Coronary artery (tissue), 2 donors: ENCODE data around the gene GPR152.

Source experiments
- DNase-seq: peaks from one replicate; pipeline ENCODE4 v3.0.0-alpha.2; 2017; ENCODE audit warnings: low spot score
- H3K27ac ChIP-seq, 2 donors: fragments of 200-600 bp; sonication (generic); one replicate each; pipeline ENCODE4 v1.5.1; 2016 to 2019
- H3K4me3 ChIP-seq: fragments of 200-600 bp; sonication (generic); 2 replicates; pipeline ENCODE4 v1.5.1; 2016; ENCODE audit warnings: mild to moderate bottlenecking, moderate library complexity
- TF ChIP-seq, protein P1 (sequence below): fragments of 200-600 bp; sonication (generic); IDR thresholded peaks from one replicate; pipeline ENCODE4 v1.5.1; 2019; ENCODE audit warnings: antibody characterized with exemption

GPR152 gene

DNA sequence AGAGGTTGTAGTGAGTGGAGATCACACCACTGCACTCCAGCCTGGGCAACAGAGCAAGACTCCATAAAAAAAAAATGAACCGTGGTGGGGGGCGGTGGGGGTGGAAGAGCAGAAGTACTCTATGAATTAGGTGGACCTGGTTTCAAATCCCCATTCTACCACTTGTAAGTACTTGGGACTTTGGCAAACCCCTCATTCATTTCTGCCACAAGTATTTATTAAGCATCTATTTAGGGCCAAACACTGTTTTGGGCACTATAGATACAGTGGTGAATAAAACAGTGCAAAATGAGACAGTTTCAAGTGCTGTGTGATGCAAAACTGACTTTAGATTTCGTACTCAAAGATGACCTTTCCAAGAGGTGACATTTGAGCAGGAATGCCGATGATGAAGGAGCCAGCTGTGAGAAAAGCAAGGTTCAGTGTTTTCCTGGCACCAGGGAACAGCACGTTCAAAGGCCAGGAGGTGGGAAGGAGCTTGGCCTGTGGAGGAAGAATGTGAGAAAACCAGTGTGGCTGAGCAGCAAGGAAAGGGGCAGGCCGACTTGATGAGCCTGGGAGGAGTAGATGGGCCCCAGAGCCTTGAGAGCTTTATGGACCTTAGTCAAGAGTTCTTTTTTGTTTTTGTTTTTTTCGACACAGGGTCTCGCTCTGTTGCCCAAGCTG, 17.9 kb upstream of the GPR152 start:
- no peak for DNase-seq
- Histone ChIP-seq H3K4me3 (no peak overlapping the region), H3K27ac (no peak overlapping the region)
- TF ChIP-seq, protein P1, sequence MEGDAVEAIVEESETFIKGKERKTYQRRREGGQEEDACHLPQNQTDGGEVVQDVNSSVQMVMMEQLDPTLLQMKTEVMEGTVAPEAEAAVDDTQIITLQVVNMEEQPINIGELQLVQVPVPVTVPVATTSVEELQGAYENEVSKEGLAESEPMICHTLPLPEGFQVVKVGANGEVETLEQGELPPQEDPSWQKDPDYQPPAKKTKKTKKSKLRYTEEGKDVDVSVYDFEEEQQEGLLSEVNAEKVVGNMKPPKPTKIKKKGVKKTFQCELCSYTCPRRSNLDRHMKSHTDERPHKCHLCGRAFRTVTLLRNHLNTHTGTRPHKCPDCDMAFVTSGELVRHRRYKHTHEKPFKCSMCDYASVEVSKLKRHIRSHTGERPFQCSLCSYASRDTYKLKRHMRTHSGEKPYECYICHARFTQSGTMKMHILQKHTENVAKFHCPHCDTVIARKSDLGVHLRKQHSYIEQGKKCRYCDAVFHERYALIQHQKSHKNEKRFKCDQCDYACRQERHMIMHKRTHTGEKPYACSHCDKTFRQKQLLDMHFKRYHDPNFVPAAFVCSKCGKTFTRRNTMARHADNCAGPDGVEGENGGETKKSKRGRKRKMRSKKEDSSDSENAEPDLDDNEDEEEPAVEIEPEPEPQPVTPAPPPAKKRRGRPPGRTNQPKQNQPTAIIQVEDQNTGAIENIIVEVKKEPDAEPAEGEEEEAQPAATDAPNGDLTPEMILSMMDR: no peak

DNA sequence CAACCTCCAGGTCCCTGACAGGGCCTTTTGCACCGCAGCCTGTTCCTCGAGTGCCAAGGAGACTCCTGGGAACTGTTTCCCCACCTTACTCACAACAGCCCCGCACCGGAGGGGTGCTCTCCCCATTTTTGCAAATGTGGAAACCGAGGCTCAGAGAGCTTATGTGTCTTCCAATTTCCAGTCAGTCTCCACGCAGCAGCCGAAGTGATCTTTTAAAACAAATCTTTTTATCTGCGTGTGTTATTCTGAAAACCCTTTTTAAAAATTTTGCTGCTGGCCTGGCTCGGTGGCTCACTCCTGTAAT, 16.9 kb upstream of the GPR152 start:
- TF ChIP-seq, protein P1: no peak
- DNase-seq: no peak
- Histone ChIP-seq H3K27ac (peak overlapping the region; percentile 77 to 91), H3K4me3 (peak overlapping the region; percentile 93)

DNA sequence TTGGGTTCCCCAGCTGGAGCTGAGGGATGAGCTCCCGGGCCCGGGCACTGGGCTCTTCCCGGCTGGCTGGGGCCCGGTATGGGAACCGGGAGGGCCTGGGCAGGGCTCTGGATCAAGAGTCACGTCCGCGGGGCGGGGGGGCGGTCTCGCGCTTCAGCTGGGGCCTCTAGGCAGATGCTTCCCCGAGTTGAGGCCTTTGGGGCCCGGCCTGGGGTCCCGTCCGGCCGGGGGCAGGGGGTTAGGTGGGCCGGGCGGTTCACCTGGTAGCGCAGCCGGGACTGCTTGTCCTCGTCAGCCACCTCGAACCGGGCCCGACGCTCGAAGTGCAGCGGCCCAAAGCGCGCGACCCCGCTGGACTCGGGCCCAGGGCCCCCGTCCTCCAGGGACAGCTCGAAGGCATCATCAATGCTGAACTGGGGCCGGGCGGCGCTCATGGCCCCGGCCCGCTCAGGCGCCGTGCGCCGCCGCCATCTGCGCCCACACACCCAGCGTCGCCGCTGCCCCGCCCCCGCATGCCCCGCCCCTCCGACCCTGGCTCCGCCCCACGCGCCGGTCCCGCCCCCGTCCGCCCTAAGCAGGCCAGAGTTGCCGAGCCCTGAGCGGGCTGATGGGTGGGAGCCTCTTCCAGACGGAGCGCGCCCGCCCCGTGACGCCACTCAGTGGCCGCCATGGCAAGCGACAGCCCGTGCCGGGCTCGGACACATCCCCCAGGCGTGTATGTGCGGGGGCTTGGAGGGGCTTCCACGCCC, 16.4 kb upstream of the GPR152 start, which contains the start of gene TMEM134:
Gene TMEM134 (minus strand): TSS at position 493 of the 749 bp plus-strand sequence. CDS start 59 bp downstream, at position 434.
- TF ChIP-seq, protein P1: no peak
- H3K27ac ChIP-seq: peak within 1 kb of the TSS; percentile 77 to 91
- peak within 1 kb of the TSS; percentile 93 for H3K4me3 ChIP-seq
- DNase-seq: peak; percentile 96

DNA sequence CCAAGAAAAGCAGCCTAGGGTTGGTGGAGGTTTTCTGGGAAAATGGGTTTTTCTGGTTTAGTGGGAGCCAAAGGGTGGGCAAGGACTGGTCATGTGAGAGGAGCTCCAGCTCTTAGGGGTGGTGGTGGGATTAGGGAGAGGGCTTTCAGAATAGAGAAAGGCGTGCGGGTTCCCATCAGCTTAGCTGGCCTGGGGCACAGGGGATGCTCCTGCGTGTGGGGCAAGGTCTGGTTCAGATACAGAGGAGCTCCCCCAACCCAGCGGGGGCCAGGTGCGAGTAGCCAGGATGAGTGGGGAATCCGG, 15.9 kb upstream of the GPR152 start:
- Histone ChIP-seq H3K27ac (peak overlapping the region; percentile 77 to 91), H3K4me3 (peak overlapping the region; percentile 93)
- TF ChIP-seq, protein P1: no peak
- DNase-seq: no peak

DNA sequence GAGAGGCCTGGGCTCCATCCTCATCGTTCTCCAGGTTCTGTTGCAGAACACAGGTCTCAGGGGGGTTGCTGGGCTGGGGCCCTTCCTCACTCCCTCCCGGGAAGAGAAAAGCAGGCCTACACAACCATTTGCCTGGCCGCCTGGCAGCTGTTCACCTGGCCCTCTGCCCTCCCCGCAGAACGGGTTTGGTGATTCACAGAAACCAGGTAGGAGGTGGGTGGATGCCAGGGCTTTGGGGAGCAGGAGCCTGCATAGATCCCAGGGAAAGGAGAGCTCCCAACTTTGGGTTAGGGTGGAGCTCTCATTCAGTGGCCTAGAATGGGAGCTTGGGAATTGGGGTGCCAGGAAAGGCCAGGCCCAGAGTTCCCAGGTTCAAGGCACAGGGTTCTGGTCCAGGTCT, 15.5 kb upstream of the GPR152 start:
- DNase-seq: no peak
- Histone ChIP-seq H3K27ac (peak overlapping the region; percentile 77 to 91), H3K4me3 (peak overlapping the region; percentile 93)

DNA sequence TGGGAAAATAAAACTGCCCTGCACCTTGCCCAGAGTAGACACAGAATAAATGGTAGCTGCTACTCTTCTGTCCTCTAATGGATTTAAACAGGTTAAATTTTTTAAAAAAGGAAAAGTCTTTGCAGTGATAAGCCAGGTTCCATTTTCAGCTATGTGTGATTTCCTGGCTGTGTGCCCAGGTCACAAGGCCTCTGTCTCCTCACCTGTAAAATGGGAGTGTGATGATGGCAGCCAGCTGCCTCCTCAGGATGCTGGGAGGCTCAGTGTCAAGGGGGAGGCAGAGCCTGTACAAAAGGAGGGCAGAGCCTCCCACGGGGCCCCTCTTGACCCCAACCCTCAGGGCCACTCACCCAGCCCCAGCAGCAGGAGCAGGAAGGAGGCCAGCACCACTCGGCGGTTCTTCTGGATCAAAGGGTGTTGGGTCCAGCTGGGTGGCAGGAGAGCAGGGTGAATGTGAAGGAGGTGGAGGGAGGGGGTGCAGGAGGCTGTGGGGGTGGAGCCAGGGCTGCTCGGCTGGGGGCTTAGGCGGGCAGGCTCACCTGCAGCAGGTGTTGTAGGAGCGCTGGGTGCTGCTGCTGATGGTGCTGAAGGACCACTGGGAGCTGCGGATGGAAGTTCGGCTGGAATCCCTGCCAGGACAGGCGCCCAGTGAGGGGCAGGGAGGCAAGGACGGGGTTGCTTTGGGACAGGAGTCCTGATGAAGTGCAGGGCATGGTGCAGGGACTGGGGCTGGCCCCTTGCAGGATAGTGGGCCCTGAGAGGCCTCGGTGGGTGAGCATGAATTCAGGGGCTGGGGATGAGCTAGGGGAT, 14.6 kb upstream of the GPR152 start:
- Histone ChIP-seq H3K27ac (peak overlapping the region in 1 of 2 donors; percentile 91), H3K4me3 (no peak overlapping the region)
- no peak for DNase-seq
- TF ChIP-seq, protein P1: no peak

More for the DNA sequence above, 15.5 kb upstream of the GPR152 start:
- TF ChIP-seq, protein P1: no peak
